Kidney epithelial cell (primary cell): Measurements from ENCODE around the gene FAM171A2. TPM values are rescaled to one million over a fixed set of nuclear protein-coding genes. Genes with fewer than 3 reads are reported as not detected.
A peak's percentile ranks its signal among the peaks of the same experiment; 100 is the strongest.

Source experiments
- DNase-seq: peaks from one replicate; pipeline ENCODE4 v3.0.0-alpha.2; 2010; ENCODE audit warnings: low read depth
- H3K27me3 ChIP-seq: 2 replicates; pipeline ENCODE4 v1.6.0; 2011; ENCODE audit warnings: low read length; ENCODE audit not compliant: control insufficient read depth, insufficient read depth
- H3K36me3 ChIP-seq: 2 replicates; pipeline ENCODE4 v1.5.1; 2011; ENCODE audit warnings: low read length; ENCODE audit not compliant: control insufficient read depth, insufficient read depth
- H3K4me3 ChIP-seq: 2 replicates; pipeline ENCODE4 v1.5.1; 2011; ENCODE audit warnings: low read depth, mild to moderate bottlenecking, control low read depth, low read length
- CTCF ChIP-seq: IDR thresholded peaks from 2 replicates; pipeline ENCODE4 v1.5.1; 2011; ENCODE audit warnings: mild to moderate bottlenecking, moderate library complexity, low read length, control low read depth, inconsistent platforms; ENCODE audit not compliant: insufficient read depth, poor library complexity, severe bottlenecking
- total RNA-seq: library from RNA; depleted of rRNA; stranded (reverse); fragments of >200 nt; gene quantifications from 2 replicates; pipeline ENCODE4 v1.2.3, GENCODE V29; 2015

Gene FAM171A2
- total RNA-seq, 1 donor from 2014 or later: 12.6 TPM

- Histone ChIP-seq H3K27me3 (peaks cover 8% of the 10 kb centered on the region), H3K36me3 (no peaks in the 10 kb centered on the region), H3K4me3 (peak overlapping the region; percentile 76)
- no peak for TF ChIP-seq CTCF
- no peak for DNase-seq
Observed at GRCh38 chr17:44362949-44363612, 572 bp downstream of the FAM171A2 start.

DNA sequence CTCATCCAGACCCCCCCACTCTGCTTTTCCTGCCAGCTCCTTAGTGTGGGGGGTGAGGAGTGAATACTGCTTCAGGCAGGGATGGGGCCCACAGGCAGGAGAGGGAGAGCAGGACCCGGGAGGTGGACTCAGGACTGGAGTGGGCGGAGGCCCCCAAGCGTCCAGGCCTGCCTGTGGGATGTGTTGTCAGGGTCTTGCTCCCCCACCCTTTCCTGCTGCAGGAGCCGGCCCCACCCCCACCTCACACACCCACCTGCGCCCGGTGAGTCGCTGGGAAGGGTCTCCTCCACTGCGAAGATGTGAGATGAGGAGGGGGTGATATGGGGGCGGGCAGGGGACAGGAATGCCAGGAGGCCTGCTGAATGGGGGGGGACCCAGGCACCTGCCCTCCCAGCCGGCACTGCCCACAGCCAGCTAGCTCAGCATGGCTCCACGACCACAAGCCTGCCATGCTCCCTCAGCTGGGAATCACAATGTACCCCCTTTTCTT lies 1.1 kb downstream of the FAM171A2 start:
- Histone ChIP-seq H3K4me3 (peak overlapping the region; percentile 76), H3K27me3 (peaks cover 8% of the 10 kb centered on the region), H3K36me3 (no peaks in the 10 kb centered on the region)
- no peak for DNase-seq
- TF ChIP-seq CTCF: no peak

- peaks cover 8% of the 10 kb centered on the region for H3K27me3 ChIP-seq
- DNase-seq: no peak
- no peak overlapping the region for H3K4me3 ChIP-seq
- H3K36me3 ChIP-seq: no peaks in the 10 kb centered on the region
- no peak for TF ChIP-seq CTCF
Observed at GRCh38 chr17:44361292-44362260, 2.1 kb downstream of the FAM171A2 start.

DNA sequence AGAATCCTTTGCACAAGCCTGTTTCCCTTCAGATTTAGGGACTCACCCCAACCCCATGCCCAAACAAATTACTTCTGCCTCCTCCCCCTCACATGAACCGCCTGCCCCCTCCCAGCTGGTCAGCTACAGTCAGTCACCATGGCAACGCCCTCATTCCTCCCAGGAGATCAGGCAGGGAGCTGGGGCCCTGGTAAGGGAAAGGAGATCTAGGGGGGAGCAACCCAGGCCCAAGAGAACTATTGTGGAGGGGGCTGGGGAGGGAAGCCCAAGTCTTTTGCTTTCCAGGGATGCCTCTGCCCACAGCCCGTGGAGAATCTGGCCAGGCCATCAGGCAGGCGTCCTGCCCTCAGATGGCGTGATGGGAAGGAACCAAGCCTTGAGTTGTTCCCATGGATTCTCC lies 2.8 kb downstream of the FAM171A2 start:
- no peak for TF ChIP-seq CTCF
- Histone ChIP-seq H3K4me3 (no peak overlapping the region), H3K27me3 (peaks cover 2% of the 10 kb centered on the region), H3K36me3 (no peaks in the 10 kb centered on the region)
- no peak for DNase-seq

GRCh38 chr17:44360144-44360533 lies 3.5 kb downstream of the FAM171A2 start:
- Histone ChIP-seq H3K4me3 (no peak overlapping the region), H3K36me3 (no peaks in the 10 kb centered on the region), H3K27me3 (peaks cover 2% of the 10 kb centered on the region)
- no peak for DNase-seq
- no peak for TF ChIP-seq CTCF
